ENCODE results near the gene LAD1.

Gene LAD1

GRCh38 chr1:201430776-201431175 lies 31.7 kb upstream of the LAD1 start:
- no peak overlapping the region for H3K4me3 ChIP-seq (ENCODE audit: low read length)
- no peak overlapping the region for H3K27ac ChIP-seq (ENCODE audit: low read depth, low read length)
- no peaks in the 10 kb centered on the region for H3K27me3 ChIP-seq (ENCODE audit: control insufficient read depth, low read length)
- no peak overlapping the region for H3K4me2 ChIP-seq (ENCODE audit: low read length)
- H3K79me2 ChIP-seq (ENCODE audit: control insufficient read depth, low read length) = no peaks in the 10 kb centered on the region
- H3K4me1 ChIP-seq (ENCODE audit: control insufficient read depth, low read length) = peaks cover under 1% of the 10 kb centered on the region; the same call in 1 of the 2 replicates
- H3K9me2 ChIP-seq (replicated peaks; ENCODE audit: control insufficient read depth, low read length) = no peaks in the 10 kb centered on the region
- TF ChIP-seq, protein P1, sequence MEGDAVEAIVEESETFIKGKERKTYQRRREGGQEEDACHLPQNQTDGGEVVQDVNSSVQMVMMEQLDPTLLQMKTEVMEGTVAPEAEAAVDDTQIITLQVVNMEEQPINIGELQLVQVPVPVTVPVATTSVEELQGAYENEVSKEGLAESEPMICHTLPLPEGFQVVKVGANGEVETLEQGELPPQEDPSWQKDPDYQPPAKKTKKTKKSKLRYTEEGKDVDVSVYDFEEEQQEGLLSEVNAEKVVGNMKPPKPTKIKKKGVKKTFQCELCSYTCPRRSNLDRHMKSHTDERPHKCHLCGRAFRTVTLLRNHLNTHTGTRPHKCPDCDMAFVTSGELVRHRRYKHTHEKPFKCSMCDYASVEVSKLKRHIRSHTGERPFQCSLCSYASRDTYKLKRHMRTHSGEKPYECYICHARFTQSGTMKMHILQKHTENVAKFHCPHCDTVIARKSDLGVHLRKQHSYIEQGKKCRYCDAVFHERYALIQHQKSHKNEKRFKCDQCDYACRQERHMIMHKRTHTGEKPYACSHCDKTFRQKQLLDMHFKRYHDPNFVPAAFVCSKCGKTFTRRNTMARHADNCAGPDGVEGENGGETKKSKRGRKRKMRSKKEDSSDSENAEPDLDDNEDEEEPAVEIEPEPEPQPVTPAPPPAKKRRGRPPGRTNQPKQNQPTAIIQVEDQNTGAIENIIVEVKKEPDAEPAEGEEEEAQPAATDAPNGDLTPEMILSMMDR (IDR thresholded peaks at IDR 0.05; ENCODE audit: low read depth, low read length, poor library complexity, severe bottlenecking) = no peak
- TF ChIP-seq EZH2phosphoT487 (IDR thresholded peaks at IDR 0.05; ENCODE audit: borderline replicate concordance, low read length) = no peak
- H3F3A ChIP-seq (ENCODE audit: control insufficient read depth, insufficient read depth) = no peaks in the 10 kb centered on the region
- H3K9me3 ChIP-seq (ENCODE audit: control insufficient read depth, insufficient read depth, low read length) = no peaks in the 10 kb centered on the region
- no peaks in the 10 kb centered on the region for H4K20me1 ChIP-seq (ENCODE audit: control insufficient read depth, insufficient read depth, low read depth, low read length)
- H3K36me3 ChIP-seq (ENCODE audit: control insufficient read depth, low read length) = no peaks in the 10 kb centered on the region

DNA sequence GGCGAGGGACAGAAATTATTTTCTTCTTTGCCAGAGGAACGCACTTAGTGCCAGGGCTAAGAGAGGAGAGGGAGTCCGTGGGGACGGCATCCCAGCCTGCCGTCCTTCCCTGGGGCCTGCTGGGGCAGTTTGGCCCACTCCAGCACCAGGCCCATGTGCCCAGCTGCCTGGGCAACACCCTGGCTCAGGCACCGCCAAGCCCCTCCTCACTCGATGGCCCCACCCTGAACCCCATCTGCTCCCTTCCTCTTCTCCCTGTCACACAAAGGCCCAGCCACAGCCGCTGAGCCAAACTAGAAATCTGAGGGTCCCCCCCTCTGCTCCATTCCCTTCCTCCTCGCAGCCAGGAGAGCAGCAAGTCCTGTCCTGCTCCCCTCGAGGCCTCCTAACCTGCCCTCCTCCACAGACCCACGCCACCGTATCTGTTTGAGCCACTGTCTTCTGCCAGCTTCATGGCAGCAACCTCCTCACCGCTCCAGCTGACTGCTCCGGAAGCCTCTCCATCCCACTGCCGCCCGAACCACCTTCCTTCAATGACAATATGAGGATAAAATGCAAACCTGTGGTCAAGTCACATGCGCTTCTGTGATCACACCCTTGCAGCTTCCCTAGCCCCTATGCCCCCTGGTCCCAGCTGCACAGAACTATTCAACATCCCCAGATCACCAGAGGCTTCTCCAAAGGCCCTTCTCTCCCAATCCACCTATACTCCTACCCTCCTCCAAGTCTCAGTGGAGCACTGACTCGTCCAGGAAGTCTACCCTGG lies 30.8 kb upstream of the LAD1 start:
- Histone ChIP-seq H3K9me3 (ENCODE audit: control insufficient read depth, insufficient read depth, low read length) (no peaks in the 10 kb centered on the region), H4K20me1 (ENCODE audit: control insufficient read depth, insufficient read depth, low read depth, low read length) (no peaks in the 10 kb centered on the region), H3K27ac (ENCODE audit: low read depth, low read length) (no peak overlapping the region), H3K9me2 (replicated peaks; ENCODE audit: control insufficient read depth, low read length) (no peaks in the 10 kb centered on the region), H3K4me2 (ENCODE audit: low read length) (no peak overlapping the region), H3K79me2 (ENCODE audit: control insufficient read depth, low read length) (no peaks in the 10 kb centered on the region), H3K36me3 (ENCODE audit: control insufficient read depth, low read length) (no peaks in the 10 kb centered on the region), H3K4me3 (ENCODE audit: low read length) (no peak overlapping the region), H3K4me1 (ENCODE audit: control insufficient read depth, low read length) (no peaks in the 10 kb centered on the region), H3F3A (ENCODE audit: control insufficient read depth, insufficient read depth) (no peaks in the 10 kb centered on the region), H3K27me3 (ENCODE audit: control insufficient read depth, low read length) (no peaks in the 10 kb centered on the region)
- TF ChIP-seq, protein P1 (IDR thresholded peaks at IDR 0.05; ENCODE audit: low read depth, low read length, poor library complexity, severe bottlenecking) = no peak
- no peak for TF ChIP-seq EZH2phosphoT487 (IDR thresholded peaks at IDR 0.05; ENCODE audit: borderline replicate concordance, low read length)

DNA sequence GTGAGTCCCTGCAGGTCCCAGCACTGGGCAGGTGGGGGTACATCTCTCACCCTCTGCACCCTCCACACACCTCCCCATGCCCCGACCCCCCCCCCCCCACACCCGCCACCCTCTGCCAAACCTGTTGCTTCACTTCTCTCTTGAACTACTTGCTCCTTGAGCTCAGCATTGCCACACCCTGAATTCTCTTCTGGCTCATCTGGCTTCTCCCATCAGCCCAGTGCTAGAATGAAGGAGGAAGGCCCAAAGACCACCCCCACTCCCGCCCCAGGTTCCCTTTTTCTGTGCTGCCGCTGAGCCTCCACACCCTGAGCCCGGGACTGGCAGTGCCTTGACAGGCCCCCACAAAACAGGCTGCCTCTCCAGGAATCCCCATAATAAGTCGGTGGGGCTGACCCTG lies 28.8 kb upstream of the LAD1 start:
- no peaks in the 10 kb centered on the region for H3K36me3 ChIP-seq (ENCODE audit: control insufficient read depth, low read length)
- H4K20me1 ChIP-seq (ENCODE audit: control insufficient read depth, insufficient read depth, low read depth, low read length) = no peaks in the 10 kb centered on the region
- H3K79me2 ChIP-seq (ENCODE audit: control insufficient read depth, low read length) = no peaks in the 10 kb centered on the region
- no peak overlapping the region for H3K4me3 ChIP-seq (ENCODE audit: low read length)
- no peaks in the 10 kb centered on the region for H3K4me1 ChIP-seq (ENCODE audit: control insufficient read depth, low read length)
- no peak overlapping the region for H3K4me2 ChIP-seq (ENCODE audit: low read length)
- H3K9me3 ChIP-seq (ENCODE audit: control insufficient read depth, insufficient read depth, low read length) = no peaks in the 10 kb centered on the region
- H3K27me3 ChIP-seq (ENCODE audit: control insufficient read depth, low read length) = no peaks in the 10 kb centered on the region
- H3K27ac ChIP-seq (ENCODE audit: low read depth, low read length) = no peak overlapping the region
- H3K9me2 ChIP-seq (replicated peaks; ENCODE audit: control insufficient read depth, low read length) = no peaks in the 10 kb centered on the region
- TF ChIP-seq, protein P1 (IDR thresholded peaks at IDR 0.05; ENCODE audit: low read depth, low read length, poor library complexity, severe bottlenecking) = no peak
- TF ChIP-seq EZH2phosphoT487 (IDR thresholded peaks at IDR 0.05; ENCODE audit: borderline replicate concordance, low read length) = no peak
- H3F3A ChIP-seq (ENCODE audit: control insufficient read depth, insufficient read depth) = no peaks in the 10 kb centered on the region

Measured in DOHH2 (cell line).